Kidney (tissue), 22 donors: ENCODE results near the gene CIAO1. TPM values are rescaled to one million over a fixed set of nuclear protein-coding genes. Genes with fewer than 3 reads are reported as not detected.
"Not testable (repeated sequence)": the region's sequence is repeated elsewhere in the genome, so short reads cannot be mapped to it uniquely, and the experiment has no call there.

Experiments used
- DNase-seq, 5 donors: peaks; one replicate each; pipeline ENCODE4 v3.0.0-alpha.2; 2013 to 2020
- FAIRE-seq: peaks from 2 replicates; lab custom pipeline; 2012; peaks lifted over from hg19 to GRCh38; lab: Jason Lieb, UNC
- H3K27ac ChIP-seq, 2 donors: one replicate each; pipeline ENCODE4 v1.7.0; 2013; ENCODE audit warnings: low read depth in 2 of 2, low read length in 2 of 2, inconsistent platforms in 1 of 2
- H3K27me3 ChIP-seq: one replicate; pipeline ENCODE4 v1.7.1; 2013; ENCODE audit warnings: low read length, inconsistent platforms; ENCODE audit not compliant: control insufficient read depth, insufficient read depth
- H3K36me3 ChIP-seq, 3 donors: one replicate each; pipeline versions ENCODE4 v1.7.0 to v1.7.1; 2013; ENCODE audit warnings: low read length in 3 of 3, control low read depth in 1 of 3, inconsistent platforms in 1 of 3; ENCODE audit not compliant: insufficient read depth in 3 of 3, control insufficient read depth in 2 of 3
- H3K4me1 ChIP-seq, 3 donors: one replicate each; pipeline versions ENCODE4 v1.7.0 to v1.7.1; 2013; ENCODE audit warnings: low read length in 3 of 3, inconsistent platforms in 1 of 3, low read depth in 1 of 3; ENCODE audit not compliant: control insufficient read depth in 2 of 3, insufficient read depth in 2 of 3
- H3K4me3 ChIP-seq, 3 donors: one replicate each; pipeline versions ENCODE4 v1.7.0 to v1.8.1; 2013; ENCODE audit warnings: low read length in 3 of 3, control low read depth in 1 of 3, inconsistent platforms in 1 of 3
- H3K9ac ChIP-seq, 3 donors: one replicate each; pipeline versions ENCODE4 v1.7.0 to v1.7.1; 2013; ENCODE audit warnings: low read length in 3 of 3, control low read depth in 1 of 3, inconsistent platforms in 1 of 3
- H3K9me3 ChIP-seq, 3 donors: one replicate each; pipeline versions ENCODE4 v1.7.0 to v1.7.1; 2013; ENCODE audit warnings: low read length in 3 of 3, control low read depth in 1 of 3, inconsistent platforms in 1 of 3; ENCODE audit not compliant: control insufficient read depth in 2 of 3, insufficient read depth in 1 of 3
- intact Hi-C: fragments of 100-400 bp; cut with DNase I; formaldehyde crosslinking; loops from one replicate; pipeline ENCODE4 v1.11.1; 2022
- long read RNA-seq, 10 donors: library from polyadenylated mRNA in 1 of 10; unstranded in 1 of 10; transcript quantifications; one replicate each; pipeline ENCODE4 v2.0.0 and lab custom pipeline, GENCODE V29; 2021 to 2026
- polyA plus RNA-seq: library from polyadenylated mRNA; stranded (reverse); fragments of 350-450 nt; fragmentation: Illumina TruSeq; extraction: RNeasy Lipid Tissue Mini Kit (QIAGEN cat#74804); gene quantifications from one replicate; pipeline ENCODE4 v1.2.3, GENCODE V29; 2014; ENCODE audit warnings: low read depth, low replicate concordance; ENCODE audit not compliant: insufficient read depth
- total RNA-seq: library from RNA; stranded (reverse); fragmentation: NEBNext Ultra II Directional; extraction: Animal tissue kit (Norgen Biotek cat#: 25700); gene quantifications from one replicate; pipeline ENCODE4 v1.2.1, GENCODE V29; 2021
- TF ChIP-seq, protein P1 (sequence below): IDR thresholded peaks from 3 replicates; pipeline ENCODE4 v1.5.1; 2012; ENCODE audit warnings: mild to moderate bottlenecking, moderate library complexity, borderline replicate concordance; ENCODE audit not compliant: insufficient read depth; ENCODE audit errors: extremely low read depth
- donor health status: control.
- donor health status: control.
- donor health status: control.
- donor health status: control.
- donor health status: control.
- donor health status: DM: yes; HTN: yes; CAD: no.
- donor health status: Normal renal cell carcinoma (clear cell type).

CIAO1 gene
- total RNA-seq (63.0 TPM), polyA plus RNA-seq (48.2 TPM)
- long read RNA-seq, donor 1, transcript CIAO1-203 (7 exons, 1,533 nt): major isoform, 21 of 142 reads
- long read RNA-seq, donor 1, partial matches to known transcripts: 114 of 142 reads
- long read RNA-seq, donor 1, other reads (novel, unspliced or antisense): 7 of 142 reads
- long read RNA-seq, donor 2, transcript CIAO1-203 (7 exons, 1,533 nt): major isoform, 12 of 206 reads
- long read RNA-seq, donor 2, partial matches to known transcripts: 187 of 206 reads
- long read RNA-seq, donor 2, other reads (novel, unspliced or antisense): 6 of 206 reads
- long read RNA-seq, donor 3, transcript CIAO1-203 (7 exons, 1,533 nt): major isoform, 21 of 31 reads
- long read RNA-seq, donor 3, partial matches to known transcripts: 10 of 31 reads
- long read RNA-seq, donor 3, other reads (novel, unspliced or antisense): 0 of 31 reads
- long read RNA-seq, donor 4, transcript CIAO1-203 (7 exons, 1,533 nt): major isoform, 19 of 48 reads
- long read RNA-seq, donor 4, partial matches to known transcripts: 24 of 48 reads
- long read RNA-seq, donor 4, other reads (novel, unspliced or antisense): 5 of 48 reads
- long read RNA-seq, donor 5: 0 reads
- long read RNA-seq, donor 6, transcript CIAO1-203 (7 exons, 1,533 nt): major isoform, 9 of 9 reads
- long read RNA-seq, donor 6, partial matches to known transcripts: 0 of 9 reads
- long read RNA-seq, donor 6, other reads (novel, unspliced or antisense): 0 of 9 reads
- long read RNA-seq, donor 7, transcript CIAO1-203 (7 exons, 1,533 nt): major isoform, 95 of 119 reads
- long read RNA-seq, donor 7, partial matches to known transcripts: 7 of 119 reads
- long read RNA-seq, donor 7, other reads (novel, unspliced or antisense): 17 of 119 reads
- long read RNA-seq, donor 8, transcript CIAO1-203 (7 exons, 1,533 nt): major isoform, 14 of 14 reads
- long read RNA-seq, donor 8, partial matches to known transcripts: 0 of 14 reads
- long read RNA-seq, donor 8, other reads (novel, unspliced or antisense): 0 of 14 reads
- long read RNA-seq, donor 9, transcript CIAO1-203 (7 exons, 1,533 nt): major isoform, 16 of 65 reads
- long read RNA-seq, donor 9, partial matches to known transcripts: 49 of 65 reads
- long read RNA-seq, donor 9, other reads (novel, unspliced or antisense): 0 of 65 reads
- long read RNA-seq, donor 10, transcript CIAO1-203 (7 exons, 1,533 nt): major isoform, 25 of 26 reads
- long read RNA-seq, donor 10, partial matches to known transcripts: 0 of 26 reads
- long read RNA-seq, donor 10, other reads (novel, unspliced or antisense): 0 of 26 reads

DNA sequence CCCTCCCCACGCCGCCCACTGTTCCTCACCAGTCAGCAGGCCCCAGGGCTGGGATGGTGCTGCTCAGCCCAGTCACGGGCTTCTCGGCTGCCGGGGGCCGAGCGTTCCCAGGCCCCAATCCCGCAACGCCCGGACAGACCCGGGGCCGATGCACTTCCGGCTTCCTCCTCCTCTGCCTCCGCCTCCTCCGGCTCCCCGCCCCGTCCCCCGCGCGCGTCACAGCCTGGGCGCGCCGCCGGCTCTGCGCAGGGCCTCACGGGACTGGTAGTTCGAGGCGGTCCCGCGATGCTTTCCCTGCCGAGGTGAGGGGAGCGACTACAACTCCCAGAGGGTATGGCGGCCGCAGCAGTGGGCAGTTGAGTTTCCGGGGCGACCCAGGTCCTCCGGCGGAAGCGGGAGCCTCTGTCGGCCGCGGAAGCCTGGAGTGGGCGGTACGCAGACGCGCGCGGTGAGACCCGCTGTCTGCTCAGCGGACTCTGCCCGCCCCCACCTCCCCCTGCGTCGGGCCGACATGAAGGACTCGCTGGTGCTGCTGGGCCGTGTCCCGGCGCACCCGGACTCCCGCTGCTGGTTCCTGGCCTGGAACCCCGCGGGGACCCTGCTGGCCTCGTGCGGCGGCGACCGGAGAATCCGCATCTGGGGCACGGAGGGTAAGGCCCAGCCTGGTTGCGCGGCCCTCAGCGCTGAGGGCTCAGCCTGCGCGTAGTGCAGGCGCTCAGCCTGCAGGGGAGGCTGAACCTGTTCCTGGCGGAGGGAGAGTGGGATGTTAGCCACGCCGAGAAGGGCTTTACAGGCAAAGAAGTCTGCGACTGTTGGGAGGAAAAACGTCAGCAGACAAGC is at the start of gene CIAO1, which contains the start of gene TMEM127:
TSS of gene CIAO1 (plus strand) at position 386 of the 840 bp plus-strand sequence. CDS start at position 512, 126 bp downstream.
TSS of gene TMEM127 (minus strand) at position 158 of the 840 bp plus-strand sequence. CDS start 616 bp downstream, outside the sequence.
- peak; percentile 99 to 100 (median 99) for DNase-seq
- peak within 1 kb of the TSS; percentile 90 to 97 (median 95) for H3K4me3 ChIP-seq
- peaks cover 7 to 30% (median 20%) of the 10 kb centered on the region in 3 donors for H3K36me3 ChIP-seq
- H3K27me3 ChIP-seq: no peaks in the 10 kb centered on the region
- TF ChIP-seq, protein P1, sequence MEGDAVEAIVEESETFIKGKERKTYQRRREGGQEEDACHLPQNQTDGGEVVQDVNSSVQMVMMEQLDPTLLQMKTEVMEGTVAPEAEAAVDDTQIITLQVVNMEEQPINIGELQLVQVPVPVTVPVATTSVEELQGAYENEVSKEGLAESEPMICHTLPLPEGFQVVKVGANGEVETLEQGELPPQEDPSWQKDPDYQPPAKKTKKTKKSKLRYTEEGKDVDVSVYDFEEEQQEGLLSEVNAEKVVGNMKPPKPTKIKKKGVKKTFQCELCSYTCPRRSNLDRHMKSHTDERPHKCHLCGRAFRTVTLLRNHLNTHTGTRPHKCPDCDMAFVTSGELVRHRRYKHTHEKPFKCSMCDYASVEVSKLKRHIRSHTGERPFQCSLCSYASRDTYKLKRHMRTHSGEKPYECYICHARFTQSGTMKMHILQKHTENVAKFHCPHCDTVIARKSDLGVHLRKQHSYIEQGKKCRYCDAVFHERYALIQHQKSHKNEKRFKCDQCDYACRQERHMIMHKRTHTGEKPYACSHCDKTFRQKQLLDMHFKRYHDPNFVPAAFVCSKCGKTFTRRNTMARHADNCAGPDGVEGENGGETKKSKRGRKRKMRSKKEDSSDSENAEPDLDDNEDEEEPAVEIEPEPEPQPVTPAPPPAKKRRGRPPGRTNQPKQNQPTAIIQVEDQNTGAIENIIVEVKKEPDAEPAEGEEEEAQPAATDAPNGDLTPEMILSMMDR: no peak
- peak within 1 kb of the TSS; percentile 95 for H3K27ac ChIP-seq
- H3K4me1 ChIP-seq: peaks cover 8 to 32% (median 28%) of the 10 kb centered on the region in 3 donors
- peak within 1 kb of the TSS; percentile 88 to 96 (median 93) for H3K9ac ChIP-seq
- intact Hi-C loops: no loop called here
- FAIRE-seq: no peak
- no peaks in the 10 kb centered on the region for H3K9me3 ChIP-seq

DNA sequence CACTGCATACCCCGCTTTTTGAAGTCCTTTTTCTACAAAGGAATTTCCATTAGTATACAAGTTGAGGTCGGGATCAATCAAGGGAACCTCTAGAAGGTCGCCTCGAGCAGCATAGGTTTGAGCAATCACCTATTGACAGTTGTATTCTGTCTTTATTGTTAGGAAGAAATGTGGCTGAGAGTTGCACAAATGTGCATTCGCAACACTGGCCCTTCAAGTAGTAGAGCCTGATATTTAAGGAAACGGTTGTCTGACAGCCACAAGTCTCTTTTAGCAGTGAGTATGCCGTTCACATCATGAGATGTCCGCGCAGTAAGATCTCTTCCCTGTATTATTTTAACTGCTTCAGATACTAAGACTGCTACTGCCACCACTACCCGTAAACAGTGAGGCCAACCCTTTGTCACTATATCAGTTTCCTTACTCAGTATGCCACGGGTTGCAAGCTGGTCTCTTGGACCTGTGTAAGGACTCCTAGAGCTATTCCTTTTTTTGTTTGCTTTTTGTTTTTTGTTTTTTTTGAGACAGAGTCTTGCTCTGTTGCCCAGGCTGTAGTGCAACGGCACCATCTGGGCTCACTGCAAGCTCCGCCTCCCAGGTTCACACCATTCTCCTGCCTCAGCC is 47.4 kb upstream of the CIAO1 start:
- Histone ChIP-seq H3K27ac (no peak overlapping the region), H3K36me3 (no peaks in the 10 kb centered on the region), H3K9ac (no peak overlapping the region), H3K4me1 (no peaks in the 10 kb centered on the region), H3K4me3 (no peak overlapping the region), H3K9me3 (no peaks in the 10 kb centered on the region), H3K27me3 (no peaks in the 10 kb centered on the region)
- intact Hi-C loops: no loop called here
- FAIRE-seq (no peak), DNase-seq (no peak)
- TF ChIP-seq, protein P1: no peak

DNA sequence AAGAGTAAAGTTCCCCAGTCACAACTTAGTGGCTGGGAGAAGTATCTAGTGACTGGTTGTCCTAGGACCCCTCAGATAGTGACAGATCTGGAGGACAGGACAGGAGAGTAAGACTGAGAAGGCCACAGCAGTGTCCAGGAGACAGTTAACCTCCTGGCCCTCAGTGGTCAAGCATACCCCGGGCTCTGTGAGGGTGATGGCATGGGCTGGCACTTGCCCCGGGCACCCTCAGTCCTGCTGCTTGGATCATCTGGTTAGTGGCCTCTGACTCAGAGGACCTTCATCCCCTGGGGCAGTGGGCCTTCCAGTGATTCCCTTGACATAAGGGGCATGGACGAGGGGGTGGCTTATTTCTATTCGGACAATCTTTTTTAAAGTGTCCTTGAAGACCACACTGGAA is 46.1 kb upstream of the CIAO1 start:
- H3K4me1 ChIP-seq, intact Hi-C loops, H3K36me3 ChIP-seq, H3K27ac ChIP-seq, DNase-seq, H3K9me3 ChIP-seq, H3K9ac ChIP-seq, FAIRE-seq, H3K27me3 ChIP-seq, H3K4me3 ChIP-seq: not testable (repeated sequence)

DNA sequence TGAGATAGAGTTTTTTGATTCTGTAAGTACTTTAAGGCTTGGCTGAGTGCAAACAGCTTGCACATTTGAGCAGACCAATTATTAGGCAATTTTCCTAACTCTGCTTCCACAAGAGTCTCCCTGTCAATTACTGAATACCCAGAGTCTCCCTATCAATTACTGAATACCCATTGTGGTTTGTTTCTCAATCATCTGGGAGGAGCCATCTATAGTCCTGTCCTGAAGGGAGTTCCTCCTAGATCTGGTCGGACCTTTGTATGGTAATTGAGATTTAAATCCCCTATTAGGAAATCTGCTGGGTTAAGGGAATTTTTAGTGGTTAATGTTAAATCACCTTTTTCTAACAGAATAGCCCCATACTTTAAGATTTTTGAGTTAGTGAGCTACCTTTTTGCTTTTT is 44.9 kb upstream of the CIAO1 start:
- H3K36me3 ChIP-seq, H3K4me1 ChIP-seq, H3K27me3 ChIP-seq, H3K4me3 ChIP-seq, intact Hi-C loops, H3K9me3 ChIP-seq, FAIRE-seq, H3K9ac ChIP-seq, DNase-seq, H3K27ac ChIP-seq: not testable (repeated sequence)
